NCI-H2107 treated with DMSO at 0.1 percent for 48 hours (cell line): ENCODE data around the gene CARMIL3.
"Not testable (repeated sequence)": the region's sequence is repeated elsewhere in the genome, so short reads cannot be mapped to it uniquely, and the experiment has no call there.

ENCODE experiments used
- DNase-seq: peaks from one replicate; lab custom pipeline; 2025; ENCODE audit not compliant: unreplicated experiment; lab: John Stamatoyannopoulos, UW

The CARMIL3 gene

DNA sequence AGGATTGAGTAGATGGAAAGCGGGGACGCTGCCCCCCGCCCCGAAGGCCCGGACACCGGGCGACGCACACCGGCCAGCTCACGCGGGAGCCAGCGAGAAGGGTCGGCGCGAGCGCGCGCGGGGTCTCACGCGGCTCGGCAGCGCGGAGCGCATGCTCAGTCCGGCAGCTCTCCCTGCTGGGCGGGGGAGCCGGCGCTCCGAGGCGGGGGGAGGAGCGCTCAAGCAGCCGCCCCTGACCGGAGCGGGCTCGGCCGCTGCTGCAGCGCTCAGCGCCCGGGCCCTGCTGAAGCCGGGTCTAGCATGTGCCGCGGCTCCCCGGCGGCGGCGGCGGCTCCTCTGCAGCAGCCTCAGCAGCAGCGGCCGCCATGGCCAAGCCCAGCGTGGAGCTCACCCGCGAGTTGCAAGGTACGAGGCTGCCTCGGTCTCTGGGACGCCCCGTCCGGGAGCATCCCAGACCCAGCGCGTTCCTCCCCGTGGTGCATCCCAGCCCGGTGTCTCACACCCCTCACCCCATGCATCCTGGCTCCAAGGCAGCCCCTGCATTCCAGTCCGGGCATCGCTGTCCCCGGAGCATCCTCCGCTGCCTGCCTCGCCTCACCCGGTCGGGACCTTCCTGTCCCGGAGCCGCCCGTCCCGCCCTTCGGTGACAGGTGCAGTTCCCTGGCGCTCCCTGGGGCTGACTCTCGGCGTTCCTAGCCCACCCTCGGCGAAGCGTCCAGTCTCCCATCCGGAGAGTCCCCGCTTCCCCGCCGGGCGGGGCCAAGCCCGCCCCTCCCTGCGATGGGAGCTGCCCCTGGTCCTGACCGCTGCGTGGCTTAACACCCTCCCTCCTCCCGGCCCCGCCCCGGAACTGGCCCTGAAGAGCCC is at the start of gene CARMIL3:
Gene CARMIL3 (plus strand): TSS at position 221 of the 867 bp plus-strand sequence. CDS start 145 bp downstream, at position 366.
- peak; percentile 23 for DNase-seq

- DNase-seq, result not testable (repeated sequence)
Observed at GRCh38 chr14:24006471-24006816, 45.4 kb upstream of the CARMIL3 start.

- peak; percentile 54 for DNase-seq
Observed at GRCh38 chr14:24006817-24007652, 44.8 kb upstream of the CARMIL3 start.

- DNase-seq, result no peak
Observed at GRCh38 chr14:24011051-24011450, 40.8 kb upstream of the CARMIL3 start.

- DNase-seq, result not testable (repeated sequence)
Observed at GRCh38 chr14:24012726-24013273, 39.0 kb upstream of the CARMIL3 start.

DNA sequence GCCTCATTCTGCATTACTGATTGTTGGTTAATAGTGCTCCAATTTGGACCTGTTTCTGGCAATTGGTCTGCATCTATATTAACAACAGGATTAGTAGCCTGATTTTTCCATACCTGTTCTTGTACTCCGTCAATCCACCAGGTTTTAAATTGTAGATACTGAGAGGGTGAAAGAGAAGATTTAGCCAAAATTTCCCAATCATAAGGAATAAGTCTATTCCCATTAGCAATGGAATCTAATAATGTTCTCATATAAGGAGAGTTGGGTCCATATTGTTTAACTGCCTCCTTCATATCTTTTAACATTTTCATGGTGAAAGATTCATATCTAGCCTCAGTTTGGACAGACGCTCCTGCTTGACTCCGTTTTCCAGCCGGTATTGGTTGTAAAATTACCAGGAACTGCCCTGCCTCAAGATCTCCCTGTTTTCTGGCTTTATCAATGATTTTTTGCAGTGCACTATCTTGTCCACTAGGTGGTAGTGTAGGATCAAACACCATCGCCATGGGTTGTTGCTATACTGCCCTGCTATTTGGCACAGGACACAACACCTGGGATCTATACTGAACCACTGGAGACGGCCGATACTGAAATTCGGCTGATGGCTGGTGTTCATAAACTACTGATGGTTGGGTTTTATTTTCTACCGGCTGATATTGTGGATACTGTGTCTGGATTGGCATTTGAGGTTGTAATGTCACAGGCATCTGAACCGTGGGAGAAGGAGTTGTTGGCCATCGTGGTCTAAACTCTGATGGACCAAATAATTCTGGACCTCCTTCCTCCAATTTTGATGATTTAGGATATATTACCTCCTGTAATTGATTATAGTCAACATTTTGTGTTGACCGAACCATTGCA is 37.9 kb upstream of the CARMIL3 start:
- DNase-seq, result peak; percentile 88

DNA sequence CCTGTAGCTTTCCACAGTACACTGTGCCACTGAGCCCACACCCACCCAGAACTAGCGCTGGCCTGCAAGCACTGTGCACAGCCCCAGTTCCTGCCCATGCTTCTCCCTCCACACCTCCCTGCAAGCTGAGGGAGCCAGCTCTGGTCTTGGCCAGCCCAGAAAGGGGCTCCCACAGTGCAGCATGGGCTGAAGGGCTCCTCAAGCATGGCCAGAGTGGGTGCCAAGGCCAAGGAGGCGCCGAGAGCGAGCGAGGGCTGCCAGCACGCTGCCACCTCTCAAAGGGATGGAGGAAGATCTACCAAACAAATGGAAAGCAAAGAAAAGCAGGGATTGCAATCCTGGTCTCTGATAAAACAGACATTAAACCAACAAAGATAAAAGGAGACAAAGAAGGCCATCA is 36.1 kb upstream of the CARMIL3 start:
- DNase-seq, result not testable (repeated sequence)

- DNase-seq, result not testable (repeated sequence)
Observed at GRCh38 chr14:24018978-24019377, 32.8 kb upstream of the CARMIL3 start.

GRCh38 chr14:24019944-24020343 is 31.9 kb upstream of the CARMIL3 start:
- DNase-seq, result not testable (repeated sequence)

GRCh38 chr14:24020520-24020919 is 31.3 kb upstream of the CARMIL3 start:
- not testable (repeated sequence) for DNase-seq

DNA sequence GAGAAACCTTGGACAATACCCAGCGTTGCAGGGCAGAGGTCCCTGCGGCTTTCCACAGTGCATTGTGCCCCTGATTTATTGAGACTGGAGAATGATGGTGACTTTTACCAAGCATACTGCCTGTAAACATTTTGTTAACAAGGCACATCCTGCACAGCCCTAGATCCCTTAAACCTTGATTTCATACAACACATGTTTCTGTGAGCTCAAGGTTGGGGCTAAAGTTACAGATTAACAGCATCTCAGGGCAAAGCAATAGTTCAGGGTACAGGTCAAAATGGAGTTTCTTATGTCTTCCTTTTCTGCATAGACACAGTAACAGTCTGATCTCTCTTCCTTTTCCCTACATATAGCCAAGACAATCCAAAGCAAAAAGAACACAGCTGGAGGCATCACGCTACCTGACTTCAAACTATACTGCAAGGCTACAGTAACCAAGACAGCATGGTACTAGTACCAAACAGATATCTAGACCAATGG is 26.8 kb upstream of the CARMIL3 start:
- DNase-seq, result not testable (repeated sequence)

DNA sequence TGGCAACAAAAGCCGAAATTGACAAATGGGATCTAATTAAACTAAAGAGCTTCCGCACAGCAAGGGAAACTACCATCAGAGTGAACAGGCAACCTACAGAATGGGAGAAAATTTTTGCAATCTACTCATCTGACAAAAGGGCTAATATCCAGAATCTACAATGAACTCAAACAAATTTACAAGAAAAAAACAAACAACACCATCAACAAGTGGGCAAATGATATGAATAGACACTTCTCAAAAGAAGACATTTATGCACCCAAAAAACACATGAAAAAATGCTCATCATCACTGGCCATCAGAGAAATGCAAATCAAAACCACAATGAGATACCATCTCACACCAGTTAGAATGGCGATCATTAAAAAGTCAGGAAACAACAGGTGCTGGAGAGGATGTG is 22.1 kb upstream of the CARMIL3 start:
- not testable (repeated sequence) for DNase-seq

- DNase-seq, result not testable (repeated sequence)
Observed at GRCh38 chr14:24031331-24031730, 20.5 kb upstream of the CARMIL3 start.

DNA sequence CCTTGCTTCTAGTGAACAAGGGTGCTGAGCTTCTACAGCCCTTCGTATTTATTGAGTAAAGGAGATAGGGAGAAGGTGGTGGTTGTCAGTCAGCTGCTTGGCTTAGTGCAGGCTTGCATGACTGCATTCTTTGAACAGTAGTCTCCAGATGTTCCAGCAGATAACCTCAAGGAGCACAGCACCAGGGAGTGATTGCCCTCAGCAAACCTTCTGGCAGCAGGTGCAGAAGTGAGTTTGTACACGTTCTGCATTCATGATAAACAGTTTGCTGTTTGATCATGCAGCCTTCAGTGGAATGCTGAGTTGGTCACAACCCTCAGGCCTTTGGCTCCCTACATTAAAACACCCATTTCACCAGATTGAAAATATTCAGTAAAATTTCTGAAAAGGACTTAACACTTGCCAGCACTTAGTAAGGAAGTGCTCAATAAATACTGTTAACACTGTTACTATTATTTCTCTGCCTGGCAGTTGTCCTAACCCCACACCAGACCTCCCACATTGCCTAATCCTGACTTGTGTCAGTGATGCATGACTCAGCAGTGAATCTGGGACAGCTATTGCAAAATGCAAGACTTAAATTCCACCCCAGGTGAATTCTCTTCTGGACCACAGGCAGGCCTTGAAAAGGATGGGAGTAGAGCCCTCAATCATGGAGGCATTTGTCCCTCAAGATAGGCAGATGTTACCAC is 18.9 kb upstream of the CARMIL3 start:
- DNase-seq, result no peak

DNA sequence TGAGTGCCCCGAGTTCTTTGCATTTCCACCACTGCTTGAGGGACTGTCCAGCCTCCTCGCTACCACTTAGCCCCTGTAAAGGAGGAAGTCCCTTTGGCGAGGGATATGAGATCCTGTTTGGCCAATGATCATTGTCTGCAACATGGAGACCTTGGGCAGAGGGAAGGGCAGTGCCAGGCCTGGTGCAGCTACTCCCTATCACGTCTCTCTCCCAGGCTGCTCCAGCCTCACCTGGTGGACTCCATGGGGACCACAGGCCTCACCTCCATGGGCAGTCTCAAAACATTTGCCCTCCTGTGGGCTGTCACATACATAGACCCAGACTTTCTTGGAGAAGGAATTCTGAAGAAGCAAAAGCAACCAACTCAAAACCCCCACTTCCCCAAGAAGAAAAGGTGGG is 16.0 kb upstream of the CARMIL3 start:
- DNase-seq, result not testable (repeated sequence)

- peak; percentile 90 for DNase-seq
Observed at GRCh38 chr14:24036169-24036962, 15.4 kb upstream of the CARMIL3 start.

GRCh38 chr14:24036963-24037657 is 14.7 kb upstream of the CARMIL3 start:
- DNase-seq, result not testable (repeated sequence)

- no peak for DNase-seq
Observed at GRCh38 chr14:24037658-24038037, 14.2 kb upstream of the CARMIL3 start.
